Smooth muscle cell (in vitro differentiated cells): ENCODE results near the gene UBE2K. TPM values are rescaled to one million over a fixed set of nuclear protein-coding genes. Genes with fewer than 3 reads are reported as not detected.
A peak's percentile ranks its signal among the peaks of the same experiment; 100 is the strongest.
"Not testable (repeated sequence)": the region's sequence is repeated elsewhere in the genome, so short reads cannot be mapped to it uniquely, and the experiment has no call there.

Source experiments
- DNase-seq: peaks from one replicate; lab custom pipeline; 2025; ENCODE audit not compliant: unreplicated experiment; lab: John Stamatoyannopoulos, UW
- H2AFZ ChIP-seq: fragments of 200-600 bp; sonication (generic); 2 replicates; pipeline ENCODE4 v1.6.0; 2016; ENCODE audit warnings: antibody characterized with exemption, low read depth, mild to moderate bottlenecking
- H3F3A ChIP-seq: fragments of 200-600 bp; sonication (generic); 2 replicates; pipeline ENCODE4 v1.6.0; 2017; ENCODE audit warnings: antibody characterized with exemption, low read depth
- H3K27ac ChIP-seq: fragments of 200-600 bp; sonication (generic); 2 replicates; pipeline ENCODE4 v1.5.1; 2016; ENCODE audit warnings: low read depth, mild to moderate bottlenecking
- H3K27me3 ChIP-seq: fragments of 200-600 bp; sonication (generic); 2 replicates; pipeline ENCODE4 v1.6.1; 2016; ENCODE audit warnings: low read depth, mild to moderate bottlenecking
- H3K36me3 ChIP-seq: fragments of 200-600 bp; sonication (generic); 2 replicates; pipeline ENCODE4 v1.5.1; 2016; ENCODE audit warnings: low read depth
- H3K4me1 ChIP-seq: fragments of 200-600 bp; sonication (generic); 2 replicates; pipeline ENCODE4 v1.5.1; 2016; ENCODE audit warnings: low read depth
- H3K4me2 ChIP-seq: fragments of 200-600 bp; sonication (generic); 2 replicates; pipeline ENCODE4 v1.6.0; 2016; ENCODE audit warnings: mild to moderate bottlenecking
- H3K4me3 ChIP-seq: fragments of 200-600 bp; sonication (generic); 2 replicates; pipeline ENCODE4 v1.5.1; 2016; ENCODE audit warnings: mild to moderate bottlenecking
- H3K79me2 ChIP-seq: fragments of 200-600 bp; sonication (generic); 2 replicates; pipeline ENCODE4 v1.6.0; 2016; ENCODE audit warnings: low read depth, mild to moderate bottlenecking
- H3K9ac ChIP-seq: fragments of 200-600 bp; sonication (generic); 2 replicates; pipeline ENCODE4 v1.6.0; 2016; ENCODE audit warnings: low read depth
- H3K9me3 ChIP-seq: fragments of 200-600 bp; sonication (generic); replicated peaks from 2 replicates; pipeline ENCODE4 v1.5.1; 2016; ENCODE audit warnings: low read depth
- H4K20me1 ChIP-seq: fragments of 200-600 bp; sonication (generic); 2 replicates; pipeline ENCODE4 v1.6.0; 2016; ENCODE audit warnings: low read depth
- WGBS: methylation state at CpG from one replicate; pipeline ENCODE4 v1.1.7; 2016; ENCODE audit warnings: low lambda C conversion rate; 5-methylcytosine and 5-hydroxymethylcytosine counted together
- polyA plus RNA-seq: library from polyadenylated mRNA; unstranded; fragments of >200 nt; fragmentation: Nextera tagmentation; extraction: Ambion mirVana; gene quantifications from 2 replicates; pipeline ENCODE4 v1.2.1, GENCODE V29; 2016
- total RNA-seq: library from RNA; depleted of rRNA; stranded (reverse); fragments of >200 nt; gene quantifications from 2 replicates; pipeline ENCODE4 v1.2.3, GENCODE V29; 2014
- TF ChIP-seq, protein P1 (sequence below): fragments of 200-600 bp; sonication (generic); IDR thresholded peaks from 2 replicates; pipeline ENCODE4 v1.5.1; 2017; ENCODE audit warnings: borderline replicate concordance, mild to moderate bottlenecking, antibody characterized with exemption; ENCODE audit not compliant: insufficient read depth, poor library complexity, severe bottlenecking

UBE2K gene
- total and polyA plus RNA-seq, 2 experiments from 2014 or later, result 25.8 to 84.1 TPM

DNA sequence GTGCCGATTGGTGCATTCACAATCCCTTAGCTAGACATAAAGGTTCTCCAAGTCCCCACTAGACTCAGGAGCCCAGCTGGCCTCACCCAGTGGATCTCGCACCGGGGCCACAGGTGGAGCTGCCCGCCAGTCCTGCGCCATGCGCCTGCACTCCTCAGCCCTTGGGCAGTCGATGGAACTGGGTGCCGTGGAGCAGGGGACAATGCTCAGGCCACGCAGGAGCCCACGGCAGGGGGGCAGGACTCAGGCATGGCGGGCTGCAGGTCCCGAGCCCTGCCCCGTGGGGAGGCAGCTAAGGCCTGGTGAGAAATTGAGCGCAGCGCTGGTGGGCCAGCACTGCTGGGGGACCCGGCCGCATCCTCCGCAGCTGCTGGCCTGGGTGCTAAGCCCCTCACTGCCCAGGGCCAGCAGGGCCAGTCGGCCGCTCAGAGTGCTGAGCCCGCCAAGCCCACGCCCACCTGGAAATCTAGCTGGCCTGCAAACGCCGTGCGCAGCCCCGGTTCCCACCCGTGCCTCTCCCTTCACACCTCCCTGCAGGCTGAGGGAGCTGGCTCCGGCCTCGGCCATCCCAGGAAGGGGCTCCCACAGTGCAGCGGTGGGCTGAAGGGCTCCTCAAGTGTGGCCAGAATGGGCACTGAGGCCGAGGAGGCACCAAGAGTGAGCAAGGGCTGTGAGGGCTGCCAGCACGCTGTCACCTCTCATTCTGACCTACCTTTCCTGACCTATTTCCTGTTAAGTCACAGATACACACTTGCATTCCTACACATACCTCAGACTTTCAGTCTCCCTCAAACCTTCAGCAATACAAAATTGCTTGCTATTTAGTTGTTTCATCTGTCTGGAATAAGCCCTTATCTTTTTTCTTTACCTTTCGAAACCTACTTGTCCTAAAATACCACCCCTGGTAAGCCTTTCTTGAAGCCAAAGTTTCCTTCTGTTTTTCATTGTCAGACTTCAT is 20.7 kb downstream of the UBE2K start:
- Histone ChIP-seq H2AFZ (no peak overlapping the region), H3K9ac (no peak overlapping the region), H3K79me2 (peaks cover 98% of the 10 kb centered on the region), H3K4me2 (no peak overlapping the region), H3K4me3 (no peak overlapping the region), H3F3A (no peaks in the 10 kb centered on the region), H3K27ac (peak overlapping the region; percentile 57), H3K4me1 (no peaks in the 10 kb centered on the region), H4K20me1 (peaks cover 96% of the 10 kb centered on the region), H3K9me3 (no peaks in the 10 kb centered on the region), H3K27me3 (no peaks in the 10 kb centered on the region), H3K36me3 (no peaks in the 10 kb centered on the region)
- DNase-seq, result no peak
- 96% methylated on average over 30 of the region's 33 CpGs for WGBS
- TF ChIP-seq, protein P1, sequence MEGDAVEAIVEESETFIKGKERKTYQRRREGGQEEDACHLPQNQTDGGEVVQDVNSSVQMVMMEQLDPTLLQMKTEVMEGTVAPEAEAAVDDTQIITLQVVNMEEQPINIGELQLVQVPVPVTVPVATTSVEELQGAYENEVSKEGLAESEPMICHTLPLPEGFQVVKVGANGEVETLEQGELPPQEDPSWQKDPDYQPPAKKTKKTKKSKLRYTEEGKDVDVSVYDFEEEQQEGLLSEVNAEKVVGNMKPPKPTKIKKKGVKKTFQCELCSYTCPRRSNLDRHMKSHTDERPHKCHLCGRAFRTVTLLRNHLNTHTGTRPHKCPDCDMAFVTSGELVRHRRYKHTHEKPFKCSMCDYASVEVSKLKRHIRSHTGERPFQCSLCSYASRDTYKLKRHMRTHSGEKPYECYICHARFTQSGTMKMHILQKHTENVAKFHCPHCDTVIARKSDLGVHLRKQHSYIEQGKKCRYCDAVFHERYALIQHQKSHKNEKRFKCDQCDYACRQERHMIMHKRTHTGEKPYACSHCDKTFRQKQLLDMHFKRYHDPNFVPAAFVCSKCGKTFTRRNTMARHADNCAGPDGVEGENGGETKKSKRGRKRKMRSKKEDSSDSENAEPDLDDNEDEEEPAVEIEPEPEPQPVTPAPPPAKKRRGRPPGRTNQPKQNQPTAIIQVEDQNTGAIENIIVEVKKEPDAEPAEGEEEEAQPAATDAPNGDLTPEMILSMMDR, result no peak

- Histone ChIP-seq H3K4me1 (no peaks in the 10 kb centered on the region), H3K36me3 (no peaks in the 10 kb centered on the region), H3F3A (no peaks in the 10 kb centered on the region), H2AFZ (no peak overlapping the region), H3K4me2 (no peak overlapping the region), H3K9ac (no peak overlapping the region), H3K9me3 (no peaks in the 10 kb centered on the region), H3K79me2 (peaks cover 100% of the 10 kb centered on the region), H4K20me1 (peaks cover 98% of the 10 kb centered on the region), H3K4me3 (no peak overlapping the region), H3K27me3 (no peaks in the 10 kb centered on the region), H3K27ac (peak overlapping the region; percentile 57)
- TF ChIP-seq, protein P1, result no peak
- DNase-seq, result no peak
These were observed 22.1 kb downstream of the UBE2K start for GRCh38 chr4:39719804-39720580.

- H3K9me3 ChIP-seq, H3K4me3 ChIP-seq, H3K9ac ChIP-seq, H3K4me1 ChIP-seq, H3K27me3 ChIP-seq, DNase-seq, H3F3A ChIP-seq, H3K36me3 ChIP-seq, H3K4me2 ChIP-seq, H2AFZ ChIP-seq: not testable (repeated sequence)
- WGBS, result 94% methylated on average over 6 of the region's 6 CpGs
- peaks cover 100% of the 10 kb centered on the region for H3K79me2 ChIP-seq
- peaks cover 99% of the 10 kb centered on the region for H4K20me1 ChIP-seq
- peak overlapping the region; percentile 57 for H3K27ac ChIP-seq
These were observed 23.3 kb downstream of the UBE2K start for GRCh38 chr4:39721273-39721672.

DNA sequence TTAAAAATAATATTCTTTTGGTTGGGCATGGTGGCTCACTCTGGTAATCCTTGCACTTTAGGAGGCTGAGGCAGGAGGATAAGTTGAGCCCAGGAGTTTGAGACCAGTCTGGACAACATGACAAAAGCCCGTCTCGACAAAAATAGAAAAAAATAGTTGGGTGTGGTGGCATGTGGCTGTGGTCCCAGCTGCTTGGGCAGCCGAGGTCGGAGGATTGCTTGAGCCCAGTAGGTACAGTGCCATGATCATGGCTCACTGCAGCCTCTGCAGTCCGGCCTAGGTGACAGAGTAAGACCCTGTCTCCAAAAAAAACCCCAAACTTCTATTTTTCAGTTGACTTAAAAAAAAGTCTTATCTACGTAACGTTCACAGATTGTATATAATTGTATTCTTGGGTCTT is 23.9 kb downstream of the UBE2K start:
- Histone ChIP-seq H3K36me3 (no peaks in the 10 kb centered on the region), H2AFZ (no peak overlapping the region), H3K79me2 (peaks cover 100% of the 10 kb centered on the region), H3K27me3 (no peaks in the 10 kb centered on the region), H4K20me1 (peaks cover 99% of the 10 kb centered on the region), H3K27ac (no peak overlapping the region), H3K9me3 (no peaks in the 10 kb centered on the region), H3F3A (no peaks in the 10 kb centered on the region), H3K4me3 (no peak overlapping the region), H3K9ac (no peak overlapping the region), H3K4me1 (no peaks in the 10 kb centered on the region), H3K4me2 (no peak overlapping the region)
- DNase-seq, result no peak
- WGBS, result 91% methylated on average over 7 of the region's 7 CpGs
- TF ChIP-seq, protein P1, result no peak
